Measurements from ENCODE around the gene KCNE4. TPM values are rescaled to one million over a fixed set of nuclear protein-coding genes. Genes with fewer than 3 reads are reported as not detected.

Gene KCNE4
- polyA plus RNA-seq, 1 donor from 2014 or later, result not detected

DNA sequence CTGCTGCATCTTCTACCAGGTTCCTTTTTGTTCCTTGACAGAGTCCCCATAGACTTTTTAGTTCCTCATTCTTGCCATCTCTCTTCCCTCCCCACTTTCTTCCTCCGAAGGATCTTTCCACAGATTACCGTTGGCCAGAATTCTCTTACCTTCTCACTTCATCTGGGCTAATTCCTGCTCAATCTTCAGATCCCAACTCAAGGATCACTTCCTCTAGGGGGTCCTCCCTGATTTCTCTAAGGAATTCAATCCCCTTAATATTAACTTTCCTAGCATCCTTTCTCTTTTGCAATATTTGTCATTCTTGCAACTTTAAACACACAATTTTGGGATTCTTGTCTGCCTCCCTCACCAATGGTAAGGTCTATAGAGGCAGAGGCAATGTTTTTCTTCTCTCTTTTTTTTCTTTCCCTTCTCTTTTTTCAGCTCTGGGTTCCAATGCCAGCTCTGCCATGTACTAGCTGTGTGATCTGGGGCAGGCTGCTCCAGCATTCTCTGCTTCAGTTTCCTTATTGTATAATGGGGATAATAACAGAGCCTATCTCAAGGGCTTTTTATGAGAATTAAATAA is 5.4 kb upstream of the KCNE4 start:
- no peaks in the 10 kb centered on the region for H3K9me3 ChIP-seq (ENCODE audit: low read length)
- H3K36me3 ChIP-seq (ENCODE audit: insufficient read depth, low read length), result no peaks in the 10 kb centered on the region
- no peak overlapping the region for H2AFZ ChIP-seq (ENCODE audit: low read depth, low read length)
- no peak overlapping the region for H3K4me2 ChIP-seq (ENCODE audit: low read length)
- H3K79me2 ChIP-seq (replicated peaks; ENCODE audit: insufficient read depth, low read length), result no peaks in the 10 kb centered on the region
- no peaks in the 10 kb centered on the region for H4K20me1 ChIP-seq (ENCODE audit: insufficient read depth)
- H3K27me3 ChIP-seq (ENCODE audit: insufficient read depth, low read depth, low read length), result no peaks in the 10 kb centered on the region
- no peak overlapping the region for H3K27ac ChIP-seq (ENCODE audit: low read length)
- TF ChIP-seq POLR2AphosphoS5 (IDR thresholded peaks at IDR 0.05) (no peak), EZH2 (IDR thresholded peaks at IDR 0.05; ENCODE audit: borderline replicate concordance, insufficient read depth, low read length, poor library complexity, severe bottlenecking) (no peak), MXI1 (conservative IDR thresholded peaks at IDR 0.05; ENCODE audit: poor library complexity, severe bottlenecking) (no peak), SMC3 (conservative IDR thresholded peaks at IDR 0.05; ENCODE audit: poor library complexity) (no peak), RAD21 (conservative IDR thresholded peaks at IDR 0.05) (no peak), TAF1 (IDR thresholded peaks at IDR 0.05; ENCODE audit: low read depth) (no peak), EP300 (conservative IDR thresholded peaks at IDR 0.05; ENCODE audit: poor library complexity, severe bottlenecking) (no peak)
- TF ChIP-seq, protein P1, sequence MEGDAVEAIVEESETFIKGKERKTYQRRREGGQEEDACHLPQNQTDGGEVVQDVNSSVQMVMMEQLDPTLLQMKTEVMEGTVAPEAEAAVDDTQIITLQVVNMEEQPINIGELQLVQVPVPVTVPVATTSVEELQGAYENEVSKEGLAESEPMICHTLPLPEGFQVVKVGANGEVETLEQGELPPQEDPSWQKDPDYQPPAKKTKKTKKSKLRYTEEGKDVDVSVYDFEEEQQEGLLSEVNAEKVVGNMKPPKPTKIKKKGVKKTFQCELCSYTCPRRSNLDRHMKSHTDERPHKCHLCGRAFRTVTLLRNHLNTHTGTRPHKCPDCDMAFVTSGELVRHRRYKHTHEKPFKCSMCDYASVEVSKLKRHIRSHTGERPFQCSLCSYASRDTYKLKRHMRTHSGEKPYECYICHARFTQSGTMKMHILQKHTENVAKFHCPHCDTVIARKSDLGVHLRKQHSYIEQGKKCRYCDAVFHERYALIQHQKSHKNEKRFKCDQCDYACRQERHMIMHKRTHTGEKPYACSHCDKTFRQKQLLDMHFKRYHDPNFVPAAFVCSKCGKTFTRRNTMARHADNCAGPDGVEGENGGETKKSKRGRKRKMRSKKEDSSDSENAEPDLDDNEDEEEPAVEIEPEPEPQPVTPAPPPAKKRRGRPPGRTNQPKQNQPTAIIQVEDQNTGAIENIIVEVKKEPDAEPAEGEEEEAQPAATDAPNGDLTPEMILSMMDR (IDR thresholded peaks at IDR 0.05; ENCODE audit: poor library complexity, severe bottlenecking), result no peak
- TF ChIP-seq, protein P2, sequence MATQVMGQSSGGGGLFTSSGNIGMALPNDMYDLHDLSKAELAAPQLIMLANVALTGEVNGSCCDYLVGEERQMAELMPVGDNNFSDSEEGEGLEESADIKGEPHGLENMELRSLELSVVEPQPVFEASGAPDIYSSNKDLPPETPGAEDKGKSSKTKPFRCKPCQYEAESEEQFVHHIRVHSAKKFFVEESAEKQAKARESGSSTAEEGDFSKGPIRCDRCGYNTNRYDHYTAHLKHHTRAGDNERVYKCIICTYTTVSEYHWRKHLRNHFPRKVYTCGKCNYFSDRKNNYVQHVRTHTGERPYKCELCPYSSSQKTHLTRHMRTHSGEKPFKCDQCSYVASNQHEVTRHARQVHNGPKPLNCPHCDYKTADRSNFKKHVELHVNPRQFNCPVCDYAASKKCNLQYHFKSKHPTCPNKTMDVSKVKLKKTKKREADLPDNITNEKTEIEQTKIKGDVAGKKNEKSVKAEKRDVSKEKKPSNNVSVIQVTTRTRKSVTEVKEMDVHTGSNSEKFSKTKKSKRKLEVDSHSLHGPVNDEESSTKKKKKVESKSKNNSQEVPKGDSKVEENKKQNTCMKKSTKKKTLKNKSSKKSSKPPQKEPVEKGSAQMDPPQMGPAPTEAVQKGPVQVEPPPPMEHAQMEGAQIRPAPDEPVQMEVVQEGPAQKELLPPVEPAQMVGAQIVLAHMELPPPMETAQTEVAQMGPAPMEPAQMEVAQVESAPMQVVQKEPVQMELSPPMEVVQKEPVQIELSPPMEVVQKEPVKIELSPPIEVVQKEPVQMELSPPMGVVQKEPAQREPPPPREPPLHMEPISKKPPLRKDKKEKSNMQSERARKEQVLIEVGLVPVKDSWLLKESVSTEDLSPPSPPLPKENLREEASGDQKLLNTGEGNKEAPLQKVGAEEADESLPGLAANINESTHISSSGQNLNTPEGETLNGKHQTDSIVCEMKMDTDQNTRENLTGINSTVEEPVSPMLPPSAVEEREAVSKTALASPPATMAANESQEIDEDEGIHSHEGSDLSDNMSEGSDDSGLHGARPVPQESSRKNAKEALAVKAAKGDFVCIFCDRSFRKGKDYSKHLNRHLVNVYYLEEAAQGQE (IDR thresholded peaks at IDR 0.05; ENCODE audit: borderline replicate concordance), result no peak
- no peak overlapping the region for H3K4me3 ChIP-seq (ENCODE audit: low read length)
- H3F3A ChIP-seq (ENCODE audit: insufficient read depth, low read length, poor library complexity, severe bottlenecking), result no peaks in the 10 kb centered on the region
- H3K9me2 ChIP-seq (ENCODE audit: insufficient read depth, low read length), result no peaks in the 10 kb centered on the region
- no peak overlapping the region for H3K9ac ChIP-seq (ENCODE audit: low read length)

DNA sequence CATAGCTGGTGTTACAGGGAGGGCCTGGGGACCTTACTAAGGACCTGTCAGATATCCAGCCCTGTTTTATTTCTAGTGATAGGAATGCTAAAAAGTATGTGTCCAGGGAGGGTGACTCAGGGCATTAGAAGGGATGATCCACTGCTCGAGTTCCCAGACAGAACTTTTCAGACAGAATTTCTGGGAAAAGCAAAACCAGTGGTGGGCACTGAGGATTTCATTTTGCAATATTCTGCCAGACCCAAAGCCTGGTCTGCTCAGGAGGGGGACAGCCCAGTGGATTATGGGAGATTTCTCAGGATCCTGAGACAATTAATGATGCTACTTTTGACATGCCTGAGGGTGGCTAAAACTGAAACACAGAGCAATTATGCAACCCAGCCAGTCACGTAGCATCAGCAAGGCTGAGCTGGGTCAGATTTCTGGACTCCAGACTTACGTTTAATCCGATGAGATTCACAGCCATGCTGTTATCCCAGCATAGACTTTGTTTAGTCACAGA is 4.7 kb upstream of the KCNE4 start:
- no peak overlapping the region for H3K4me2 ChIP-seq (ENCODE audit: low read length)
- TF ChIP-seq SMC3 (conservative IDR thresholded peaks at IDR 0.05; ENCODE audit: poor library complexity) (no peak), EP300 (conservative IDR thresholded peaks at IDR 0.05; ENCODE audit: poor library complexity, severe bottlenecking) (no peak), TAF1 (IDR thresholded peaks at IDR 0.05; ENCODE audit: low read depth) (no peak), POLR2AphosphoS5 (IDR thresholded peaks at IDR 0.05) (no peak), MXI1 (conservative IDR thresholded peaks at IDR 0.05; ENCODE audit: poor library complexity, severe bottlenecking) (no peak), EZH2 (IDR thresholded peaks at IDR 0.05; ENCODE audit: borderline replicate concordance, insufficient read depth, low read length, poor library complexity, severe bottlenecking) (no peak), RAD21 (conservative IDR thresholded peaks at IDR 0.05) (no peak)
- TF ChIP-seq, protein P1 (IDR thresholded peaks at IDR 0.05; ENCODE audit: poor library complexity, severe bottlenecking), result no peak
- TF ChIP-seq, protein P2 (IDR thresholded peaks at IDR 0.05; ENCODE audit: borderline replicate concordance), result no peak
- no peaks in the 10 kb centered on the region for H3F3A ChIP-seq (ENCODE audit: insufficient read depth, low read length, poor library complexity, severe bottlenecking)
- no peak overlapping the region for H3K27ac ChIP-seq (ENCODE audit: low read length)
- no peak overlapping the region for H3K4me3 ChIP-seq (ENCODE audit: low read length)
- H3K27me3 ChIP-seq (ENCODE audit: insufficient read depth, low read depth, low read length), result no peaks in the 10 kb centered on the region
- no peaks in the 10 kb centered on the region for H3K36me3 ChIP-seq (ENCODE audit: insufficient read depth, low read length)
- H3K9ac ChIP-seq (ENCODE audit: low read length), result no peak overlapping the region
- no peaks in the 10 kb centered on the region for H3K9me3 ChIP-seq (ENCODE audit: low read length)
- H3K79me2 ChIP-seq (replicated peaks; ENCODE audit: insufficient read depth, low read length), result no peaks in the 10 kb centered on the region
- no peaks in the 10 kb centered on the region for H3K9me2 ChIP-seq (ENCODE audit: insufficient read depth, low read length)
- no peak overlapping the region for H2AFZ ChIP-seq (ENCODE audit: low read depth, low read length)
- H4K20me1 ChIP-seq (ENCODE audit: insufficient read depth), result no peaks in the 10 kb centered on the region
